Osteoblast (primary cell): ENCODE measurements around the gene HDAC8. TPM values are rescaled to one million over a fixed set of nuclear protein-coding genes. Genes with fewer than 3 reads are reported as not detected.

Experiments used
- DNase-seq: peaks from one replicate; pipeline ENCODE4 v3.0.0; 2011; ENCODE audit warnings: low spot score, mixed read lengths; ENCODE audit not compliant: insufficient read length; ENCODE audit errors: missing footprints
- H2AFZ ChIP-seq: 2 replicates; pipeline ENCODE4 v1.6.0; 2011; ENCODE audit warnings: mild to moderate bottlenecking, low read length
- H3K27ac ChIP-seq: 2 replicates; pipeline ENCODE4 v1.5.1; 2011; ENCODE audit warnings: mild to moderate bottlenecking, low read depth, low read length, moderate library complexity
- H3K27me3 ChIP-seq: 2 replicates; pipeline ENCODE4 v1.6.0; 2012; ENCODE audit warnings: mild to moderate bottlenecking, control low read depth, inconsistent platforms, low read length, moderate library complexity; ENCODE audit not compliant: insufficient read depth
- H3K36me3 ChIP-seq: 2 replicates; pipeline ENCODE4 v1.5.1; 2011; ENCODE audit warnings: mild to moderate bottlenecking, low read length, control low read depth, moderate library complexity; ENCODE audit not compliant: insufficient read depth
- H3K4me1 ChIP-seq: 2 replicates; pipeline ENCODE4 v1.5.1; 2011; ENCODE audit warnings: mild to moderate bottlenecking, low read length, control low read depth, moderate library complexity; ENCODE audit not compliant: insufficient read depth
- H3K4me2 ChIP-seq: 2 replicates; pipeline ENCODE4 v1.6.0; 2011; ENCODE audit warnings: mild to moderate bottlenecking, low read length; ENCODE audit not compliant: insufficient read depth
- H3K4me3 ChIP-seq: fragments of 200-600 bp; sonication (generic); 3 replicates; pipeline ENCODE4 v1.5.1; 2012; ENCODE audit warnings: mild to moderate bottlenecking, low read length, inconsistent platforms; ENCODE audit not compliant: insufficient read depth
- H3K79me2 ChIP-seq: 2 replicates; pipeline ENCODE4 v1.6.0; 2012; ENCODE audit warnings: mild to moderate bottlenecking, low read length, control low read depth, inconsistent platforms; ENCODE audit not compliant: insufficient read depth
- H3K9me3 ChIP-seq: 2 replicates; pipeline ENCODE4 v1.5.1; 2011; ENCODE audit warnings: low read depth, low read length, control low read depth
- H4K20me1 ChIP-seq: 2 replicates; pipeline ENCODE4 v1.6.0; 2012; ENCODE audit warnings: mild to moderate bottlenecking, low read length, control low read depth; ENCODE audit not compliant: insufficient read depth
- total RNA-seq: library from RNA; depleted of rRNA; stranded (reverse); fragments of >200 nt; gene quantifications from 2 replicates; pipeline ENCODE4 v1.2.3, GENCODE V29; 2012
- TF ChIP-seq, protein P1 (sequence below): IDR thresholded peaks from 2 replicates; pipeline ENCODE4 v1.5.1; 2011; ENCODE audit warnings: mild to moderate bottlenecking, low read depth, low read length, moderate library complexity; ENCODE audit errors: extremely low read depth

HDAC8 gene
- total RNA-seq, 1 donor, result 24.6 TPM

DNA sequence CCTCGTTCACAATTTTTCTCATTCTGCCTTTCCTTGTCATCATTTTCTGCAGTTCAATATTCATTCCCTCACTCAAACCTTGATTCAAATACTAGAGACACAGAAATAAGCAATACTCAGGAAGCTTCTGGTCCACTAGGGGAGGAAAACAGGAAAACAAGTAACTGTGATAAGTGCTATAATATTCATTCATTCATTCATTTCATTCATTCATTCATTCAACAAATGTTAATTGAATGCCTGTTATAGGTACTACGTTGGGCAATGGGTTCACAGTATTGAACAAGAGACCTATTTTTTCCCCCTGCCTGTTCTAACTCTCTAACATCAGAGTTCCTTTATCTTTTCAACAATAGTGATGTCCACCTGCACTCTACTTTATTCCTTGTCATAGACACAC is 104.0 kb downstream of the HDAC8 start:
- DNase-seq, result no peak
- H4K20me1 ChIP-seq, result no peaks in the 10 kb centered on the region

DNA sequence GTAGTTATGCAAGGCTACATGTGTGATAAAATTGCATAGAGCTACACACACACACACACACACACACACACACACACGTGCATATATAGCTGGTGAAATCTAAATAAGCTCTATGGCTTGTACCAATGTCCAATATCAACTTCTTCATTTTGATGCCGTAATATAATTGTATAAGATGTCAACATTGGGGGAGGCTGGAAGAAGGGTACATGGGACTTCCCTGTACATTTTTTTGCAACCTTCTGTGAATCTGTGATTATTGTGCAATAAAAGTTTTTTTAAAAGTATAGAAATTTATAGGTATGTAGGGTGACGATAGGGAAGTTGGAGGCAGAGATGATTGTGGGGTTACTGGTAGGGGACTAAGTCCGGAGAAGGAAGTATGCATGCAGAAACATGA is 105.5 kb downstream of the HDAC8 start:
- TF ChIP-seq, protein P1, sequence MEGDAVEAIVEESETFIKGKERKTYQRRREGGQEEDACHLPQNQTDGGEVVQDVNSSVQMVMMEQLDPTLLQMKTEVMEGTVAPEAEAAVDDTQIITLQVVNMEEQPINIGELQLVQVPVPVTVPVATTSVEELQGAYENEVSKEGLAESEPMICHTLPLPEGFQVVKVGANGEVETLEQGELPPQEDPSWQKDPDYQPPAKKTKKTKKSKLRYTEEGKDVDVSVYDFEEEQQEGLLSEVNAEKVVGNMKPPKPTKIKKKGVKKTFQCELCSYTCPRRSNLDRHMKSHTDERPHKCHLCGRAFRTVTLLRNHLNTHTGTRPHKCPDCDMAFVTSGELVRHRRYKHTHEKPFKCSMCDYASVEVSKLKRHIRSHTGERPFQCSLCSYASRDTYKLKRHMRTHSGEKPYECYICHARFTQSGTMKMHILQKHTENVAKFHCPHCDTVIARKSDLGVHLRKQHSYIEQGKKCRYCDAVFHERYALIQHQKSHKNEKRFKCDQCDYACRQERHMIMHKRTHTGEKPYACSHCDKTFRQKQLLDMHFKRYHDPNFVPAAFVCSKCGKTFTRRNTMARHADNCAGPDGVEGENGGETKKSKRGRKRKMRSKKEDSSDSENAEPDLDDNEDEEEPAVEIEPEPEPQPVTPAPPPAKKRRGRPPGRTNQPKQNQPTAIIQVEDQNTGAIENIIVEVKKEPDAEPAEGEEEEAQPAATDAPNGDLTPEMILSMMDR, result no peak
- DNase-seq, result no peak
- no peak overlapping the region for H3K4me2 ChIP-seq
- H4K20me1 ChIP-seq, result no peaks in the 10 kb centered on the region
- peaks cover 11% of the 10 kb centered on the region for H3K27me3 ChIP-seq
- H3K36me3 ChIP-seq, result no peaks in the 10 kb centered on the region
- H3K4me3 ChIP-seq, result no peak overlapping the region
- H3K79me2 ChIP-seq, result no peaks in the 10 kb centered on the region
- no peaks in the 10 kb centered on the region for H3K4me1 ChIP-seq
- no peak overlapping the region for H2AFZ ChIP-seq
- H3K9me3 ChIP-seq, result no peaks in the 10 kb centered on the region
- no peak overlapping the region for H3K27ac ChIP-seq

More for the DNA sequence above, 104.0 kb downstream of the HDAC8 start:
- TF ChIP-seq, protein P1, result no peak
- H3K9me3 ChIP-seq, result no peaks in the 10 kb centered on the region
- H3K4me3 ChIP-seq, result no peak overlapping the region
- no peak overlapping the region for H3K4me2 ChIP-seq
- H3K79me2 ChIP-seq, result no peaks in the 10 kb centered on the region
- H2AFZ ChIP-seq, result no peak overlapping the region
- peaks cover 7% of the 10 kb centered on the region for H3K27me3 ChIP-seq
- no peaks in the 10 kb centered on the region for H3K36me3 ChIP-seq
- no peak overlapping the region for H3K27ac ChIP-seq
- H3K4me1 ChIP-seq, result no peaks in the 10 kb centered on the region

DNA sequence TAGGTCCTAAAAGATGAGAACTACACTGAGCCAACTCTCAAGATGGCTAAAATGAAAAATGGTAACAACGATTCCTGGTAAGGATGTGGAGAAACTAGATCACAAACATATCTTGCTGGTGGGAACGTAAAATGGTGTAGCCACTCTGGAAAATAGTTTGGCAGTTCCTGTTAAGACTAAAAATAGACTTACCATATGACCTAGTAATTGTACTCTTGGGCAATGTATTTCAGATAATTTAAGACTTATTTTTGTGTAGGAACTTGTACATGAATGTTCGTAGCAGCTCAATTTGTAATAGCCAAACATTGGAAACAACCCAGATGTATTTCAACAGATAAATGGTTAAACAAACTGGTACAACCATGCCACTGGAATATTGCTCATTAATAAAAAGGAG is 106.2 kb downstream of the HDAC8 start:
- H3K9me3 ChIP-seq, result no peaks in the 10 kb centered on the region
- H3K79me2 ChIP-seq, result no peaks in the 10 kb centered on the region
- no peak overlapping the region for H3K4me2 ChIP-seq
- H3K4me1 ChIP-seq, result peaks cover 4% of the 10 kb centered on the region
- no peaks in the 10 kb centered on the region for H4K20me1 ChIP-seq
- TF ChIP-seq, protein P1, result no peak
- no peak overlapping the region for H3K4me3 ChIP-seq
- H3K27me3 ChIP-seq, result peaks cover 11% of the 10 kb centered on the region
- no peak overlapping the region for H3K27ac ChIP-seq
- H3K36me3 ChIP-seq, result no peaks in the 10 kb centered on the region
- DNase-seq, result no peak
- no peak overlapping the region for H2AFZ ChIP-seq

DNA sequence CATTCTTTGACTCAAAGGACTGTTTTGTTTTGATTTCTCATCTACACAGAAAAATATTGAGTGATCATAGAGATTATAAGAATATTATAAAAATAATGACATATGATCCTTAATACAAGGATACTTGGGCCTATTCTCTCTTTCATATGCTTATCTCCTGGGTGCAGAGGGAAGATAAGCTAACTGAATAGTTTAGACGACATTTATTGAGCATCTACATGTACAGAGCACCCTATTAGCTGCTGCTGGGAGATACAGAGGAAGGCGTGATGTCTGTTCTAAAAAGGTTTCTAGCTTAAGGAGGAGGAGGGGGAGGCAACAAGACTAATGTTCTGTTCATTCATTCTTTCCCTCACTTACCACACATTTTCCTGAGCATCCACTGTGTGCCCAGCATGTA is 106.8 kb downstream of the HDAC8 start:
- Histone ChIP-seq H3K36me3 (no peaks in the 10 kb centered on the region), H3K4me1 (peaks cover 5% of the 10 kb centered on the region), H2AFZ (no peak overlapping the region), H3K4me2 (no peak overlapping the region), H3K79me2 (no peaks in the 10 kb centered on the region), H4K20me1 (no peaks in the 10 kb centered on the region), H3K27ac (no peak overlapping the region), H3K4me3 (no peak overlapping the region), H3K27me3 (peaks cover 17% of the 10 kb centered on the region), H3K9me3 (no peaks in the 10 kb centered on the region)
- TF ChIP-seq, protein P1, result no peak
- no peak for DNase-seq
